Right lobe of liver (tissue), 4 donors: Measurements from ENCODE around the gene CYB561A3.

Experiments
- POLR2A ChIP-seq: fragments of 450-650 bp; IDR thresholded peaks from one replicate; pipeline ENCODE4 v1.6.1; 2017; ENCODE audit warnings: antibody characterized with exemption, mild to moderate bottlenecking
- TF ChIP-seq, protein P1 (sequence below), 4 donors: fragments of 200-600 bp in 3 of 4; fragments of 450-650 bp in 1 of 4; IDR thresholded peaks; one replicate each; pipeline versions ENCODE4 v1.5.1 to v1.8.0; 2016 to 2022; ENCODE audit warnings: antibody characterized with exemption in 4 of 4, mild to moderate bottlenecking in 2 of 4
- donor health status: DM: no; HTN: no; CAD: no.
- donor health status: DM: no; HTN: no; CAD: no.
- donor health status: DM: no; HTN: yes; CAD: no.

DNA sequence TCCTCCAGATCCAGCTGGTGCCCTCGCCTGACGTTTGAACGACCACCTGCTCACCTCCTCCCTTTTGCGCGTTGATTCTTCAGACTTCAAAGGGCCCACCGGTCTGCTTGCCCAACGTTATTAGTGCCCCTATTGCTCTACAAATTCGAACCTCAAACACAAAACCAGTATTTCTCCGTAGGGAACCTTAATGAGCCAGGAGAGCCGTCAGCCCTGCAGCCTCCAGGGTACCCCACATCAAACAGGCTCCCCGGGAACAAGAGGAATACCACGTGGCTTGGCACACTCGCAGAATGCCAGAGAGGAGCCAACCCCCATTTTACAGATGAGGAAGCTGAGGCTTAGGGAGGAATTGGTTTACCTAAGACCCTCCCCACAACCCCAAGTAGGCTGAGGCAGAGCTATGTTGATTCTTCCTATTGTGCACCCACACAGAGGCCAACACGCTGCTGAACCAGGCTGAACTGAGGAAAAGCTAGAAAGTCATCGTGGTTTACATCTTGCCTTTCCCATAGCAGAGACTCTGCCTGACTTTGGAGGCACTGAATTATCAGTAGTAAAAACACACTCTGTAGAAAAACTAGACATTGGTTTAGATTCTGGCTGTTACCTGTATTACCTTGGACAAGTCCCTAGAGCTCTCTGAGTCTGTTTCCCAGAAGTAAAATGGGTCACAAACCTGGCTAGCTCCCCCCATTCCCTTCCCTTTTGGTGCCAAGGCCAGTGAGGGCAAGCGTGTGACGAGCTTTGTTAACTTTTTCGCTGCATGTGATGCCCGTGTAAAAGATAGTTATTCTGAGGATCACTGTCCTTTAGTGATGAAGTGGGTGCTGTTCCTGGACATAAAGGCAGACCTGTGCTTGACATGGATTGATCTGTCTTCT, 27.9 kb downstream of the CYB561A3 start:
- TF ChIP-seq, protein P1, sequence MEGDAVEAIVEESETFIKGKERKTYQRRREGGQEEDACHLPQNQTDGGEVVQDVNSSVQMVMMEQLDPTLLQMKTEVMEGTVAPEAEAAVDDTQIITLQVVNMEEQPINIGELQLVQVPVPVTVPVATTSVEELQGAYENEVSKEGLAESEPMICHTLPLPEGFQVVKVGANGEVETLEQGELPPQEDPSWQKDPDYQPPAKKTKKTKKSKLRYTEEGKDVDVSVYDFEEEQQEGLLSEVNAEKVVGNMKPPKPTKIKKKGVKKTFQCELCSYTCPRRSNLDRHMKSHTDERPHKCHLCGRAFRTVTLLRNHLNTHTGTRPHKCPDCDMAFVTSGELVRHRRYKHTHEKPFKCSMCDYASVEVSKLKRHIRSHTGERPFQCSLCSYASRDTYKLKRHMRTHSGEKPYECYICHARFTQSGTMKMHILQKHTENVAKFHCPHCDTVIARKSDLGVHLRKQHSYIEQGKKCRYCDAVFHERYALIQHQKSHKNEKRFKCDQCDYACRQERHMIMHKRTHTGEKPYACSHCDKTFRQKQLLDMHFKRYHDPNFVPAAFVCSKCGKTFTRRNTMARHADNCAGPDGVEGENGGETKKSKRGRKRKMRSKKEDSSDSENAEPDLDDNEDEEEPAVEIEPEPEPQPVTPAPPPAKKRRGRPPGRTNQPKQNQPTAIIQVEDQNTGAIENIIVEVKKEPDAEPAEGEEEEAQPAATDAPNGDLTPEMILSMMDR (IDR thresholded peaks at IDR 0.05), result no peak
- TF ChIP-seq POLR2A, result no peak
